H9 (cell line): Measurements from ENCODE around the gene DNER. TPM values are rescaled to one million over a fixed set of nuclear protein-coding genes. Genes with fewer than 3 reads are reported as not detected.

Source experiments
- DNase-seq: peaks from one replicate; pipeline ENCODE4 v3.0.0-alpha.2; 2017
- H2AFZ ChIP-seq: one replicate; pipeline ENCODE4 v1.6.1; 2013; ENCODE audit warnings: mild to moderate bottlenecking, low read length, control low read depth, moderate library complexity
- H2AK5ac ChIP-seq: 2 replicates; pipeline ENCODE4 v1.6.1; 2013; ENCODE audit warnings: low read length, control low read depth, mixed read lengths; ENCODE audit not compliant: insufficient read length
- H2BK120ac ChIP-seq: one replicate; pipeline ENCODE4 v1.6.1; 2013; ENCODE audit warnings: low read depth, mild to moderate bottlenecking, low read length, control low read depth, inconsistent platforms; ENCODE audit not compliant: poor library complexity, severe bottlenecking
- H2BK12ac ChIP-seq: 2 replicates; pipeline ENCODE4 v1.6.1; 2013; ENCODE audit warnings: low read length, control low read depth, mixed read lengths, low read depth; ENCODE audit not compliant: insufficient read length
- H2BK15ac ChIP-seq: 2 replicates; pipeline ENCODE4 v1.6.1; 2013; ENCODE audit warnings: low read depth, low read length, control low read depth
- H2BK20ac ChIP-seq: one replicate; pipeline ENCODE4 v1.6.1; 2013; ENCODE audit warnings: low read depth, mild to moderate bottlenecking, low read length, control low read depth, inconsistent platforms; ENCODE audit not compliant: poor library complexity, severe bottlenecking
- H2BK5ac ChIP-seq: 2 replicates; pipeline ENCODE4 v1.6.1; 2013; ENCODE audit warnings: low read length, control low read depth, mixed read lengths; ENCODE audit not compliant: insufficient read length
- H3K14ac ChIP-seq: 2 replicates; pipeline ENCODE4 v1.6.1; 2013; ENCODE audit warnings: low read length, control low read depth; ENCODE audit not compliant: insufficient read depth
- H3K18ac ChIP-seq: 2 replicates; pipeline ENCODE4 v1.6.1; 2013; ENCODE audit warnings: low read depth, mild to moderate bottlenecking, mixed read lengths, low read length, control low read depth; ENCODE audit not compliant: insufficient read length
- H3K23ac ChIP-seq: 2 replicates; pipeline ENCODE4 v1.6.1; 2013; ENCODE audit warnings: low read length, control low read depth, mixed read lengths, low read depth; ENCODE audit not compliant: insufficient read length
- H3K23me2 ChIP-seq: 2 replicates; pipeline ENCODE4 v1.6.1; 2013; ENCODE audit warnings: low read depth, mild to moderate bottlenecking, mixed read lengths, low read length, control low read depth; ENCODE audit not compliant: insufficient read length, poor library complexity, severe bottlenecking
- H3K27ac ChIP-seq: 2 replicates; pipeline ENCODE4 v1.5.1; 2013; ENCODE audit warnings: low read length, control low read depth, mixed read lengths, low read depth; ENCODE audit not compliant: insufficient read length
- H3K27me3 ChIP-seq: 2 replicates; pipeline ENCODE4 v1.6.1; 2013; ENCODE audit warnings: low read length, control low read depth, inconsistent platforms; ENCODE audit not compliant: insufficient read depth
- H3K4ac ChIP-seq: 2 replicates; pipeline ENCODE4 v1.6.1; 2013; ENCODE audit warnings: low read depth, mild to moderate bottlenecking, control low read depth, inconsistent platforms, low read length, moderate library complexity
- H3K4me1 ChIP-seq: 2 replicates; pipeline ENCODE4 v1.6.1; 2013; ENCODE audit warnings: low read length, control low read depth, inconsistent platforms; ENCODE audit not compliant: insufficient read depth
- H3K4me2 ChIP-seq: 2 replicates; pipeline ENCODE4 v1.6.1; 2013; ENCODE audit warnings: low read length, control low read depth, mixed read lengths; ENCODE audit not compliant: insufficient read length, insufficient read depth
- H3K56ac ChIP-seq: 2 replicates; pipeline ENCODE4 v1.6.1; 2013; ENCODE audit warnings: low read depth, mild to moderate bottlenecking, mixed read lengths, low read length, control low read depth; ENCODE audit not compliant: insufficient read length
- H3K79me1 ChIP-seq: 2 replicates; pipeline ENCODE4 v1.6.1; 2013; ENCODE audit warnings: low read depth, mild to moderate bottlenecking, moderate library complexity, low read length, control low read depth, inconsistent platforms; ENCODE audit not compliant: insufficient read depth, poor library complexity, severe bottlenecking
- H3K79me2 ChIP-seq: 2 replicates; pipeline ENCODE4 v1.6.1; 2013; ENCODE audit warnings: low read length, control low read depth, inconsistent platforms; ENCODE audit not compliant: insufficient read depth
- H3K9ac ChIP-seq: 2 replicates; pipeline ENCODE4 v1.6.1; 2013; ENCODE audit warnings: low read length, control low read depth, mixed read lengths; ENCODE audit not compliant: insufficient read length; ENCODE audit errors: extremely low read depth
- H3K9me3 ChIP-seq: one replicate; pipeline ENCODE4 v1.6.1; 2013; ENCODE audit warnings: low read depth, low read length, inconsistent platforms; ENCODE audit not compliant: control insufficient read depth
- H3T11ph ChIP-seq: one replicate; pipeline ENCODE4 v1.6.1; 2013; ENCODE audit warnings: mild to moderate bottlenecking, low read length, control low read depth, inconsistent platforms
- H4K20me1 ChIP-seq: one replicate; pipeline ENCODE4 v1.6.1; 2013; ENCODE audit not compliant: control insufficient read depth, insufficient read length, insufficient read depth
- H4K5ac ChIP-seq: 2 replicates; pipeline ENCODE4 v1.6.1; 2013; ENCODE audit warnings: low read depth, mild to moderate bottlenecking, mixed read lengths, low read length, control low read depth; ENCODE audit not compliant: insufficient read length
- H4K8ac ChIP-seq: replicated peaks from 2 replicates; pipeline ENCODE4 v1.6.1; 2013; ENCODE audit warnings: low read length, control low read depth, mixed read lengths, low read depth; ENCODE audit not compliant: insufficient read length
- H4K91ac ChIP-seq: 2 replicates; pipeline ENCODE4 v1.6.1; 2013; ENCODE audit warnings: low read depth, mild to moderate bottlenecking, moderate library complexity, mixed read lengths, low read length, control low read depth; ENCODE audit not compliant: insufficient read length
- H3K27ac Mint-ChIP-seq, 3 experiments: 2 replicates in 2 of 3; 3 replicates in 1 of 3; pipeline ENCODE4 v1.8.0; 2020 to 2021; ENCODE audit warnings: mixed read lengths in 3 of 3, mild to moderate bottlenecking in 1 of 3, moderate library complexity in 1 of 3
- H3K27me3 Mint-ChIP-seq: 2 replicates; pipeline ENCODE4 v1.8.0; 2021; ENCODE audit warnings: low read depth, mild to moderate bottlenecking, moderate library complexity, mixed read lengths
- H3K36me3 Mint-ChIP-seq, 3 experiments: 2 replicates in 2 of 3; 3 replicates in 1 of 3; pipeline ENCODE4 v1.8.0; 2020 to 2021; ENCODE audit warnings: low read depth in 3 of 3, mixed read lengths in 3 of 3; ENCODE audit not compliant: insufficient read depth in 1 of 3
- H3K4me1 Mint-ChIP-seq, 2 experiments: 2 replicates each; pipeline ENCODE4 v1.8.0; 2020; ENCODE audit warnings: mixed read lengths in 2 of 2
- H3K4me3 Mint-ChIP-seq, 2 experiments: 2 replicates in 1 of 2; 3 replicates in 1 of 2; pipeline ENCODE4 v1.8.0; 2020 to 2021; ENCODE audit warnings: mild to moderate bottlenecking in 2 of 2, mixed read lengths in 2 of 2, moderate library complexity in 1 of 2
- H3K9me3 Mint-ChIP-seq, 2 experiments: 2 replicates in 1 of 2; 3 replicates in 1 of 2; pipeline ENCODE4 v1.8.0; 2020; ENCODE audit warnings: mild to moderate bottlenecking in 2 of 2, mixed read lengths in 2 of 2, moderate library complexity in 1 of 2
- CTCF ChIP-seq: fragments of 200-600 bp; sonication (generic); conservative IDR thresholded peaks from 3 replicates; pipeline ENCODE4 v1.8.0; 2021; ENCODE audit warnings: antibody characterized with exemption, mild to moderate bottlenecking
- WGBS: extraction: QIAGEN DNeasy Blood & Tissue Kit; methylation state at CpG from one replicate; pipeline ENCODE4 v1.1.7; 2013; ENCODE audit warnings: missing lambda C conversion rate, low lambda C conversion rate, mixed read lengths; ENCODE audit not compliant: insufficient read length; ENCODE audit errors: extremely low coverage; 5-methylcytosine and 5-hydroxymethylcytosine counted together
- total RNA-seq: library from RNA; stranded (reverse); gene quantifications from 2 replicates; pipeline ENCODE4 v1.2.1, GENCODE V29; 2021

Gene DNER
- total RNA-seq, 1 experiment from 2014 or later: 1.0 TPM

GRCh38 chr2:229601396-229601795 lies 113.0 kb downstream of the DNER start:
- no peak overlapping the region for H4K8ac ChIP-seq
- H3K23ac ChIP-seq: no peak overlapping the region
- H3K27me3 ChIP-seq: no peaks in the 10 kb centered on the region
- H2BK15ac ChIP-seq: no peak overlapping the region
- no peak overlapping the region for H2BK5ac ChIP-seq
- no peak overlapping the region for H2BK120ac ChIP-seq
- no peak overlapping the region for H3K4ac ChIP-seq
- no peak for DNase-seq
- no peak overlapping the region for H2AK5ac ChIP-seq
- no peaks in the 10 kb centered on the region for H4K20me1 ChIP-seq
- H3K27me3 Mint-ChIP-seq: no peaks in the 10 kb centered on the region
- no peak overlapping the region for H3K4me3 Mint-ChIP-seq
- no peak overlapping the region for H3K27ac Mint-ChIP-seq
- no peak overlapping the region for H3K56ac ChIP-seq
- H3K4me1 Mint-ChIP-seq: peaks cover 0 to 4% of the 10 kb centered on the region in 2 experiments; a peak in 1 of 4 replicates
- H3K36me3 Mint-ChIP-seq: no peaks in the 10 kb centered on the region
- no peaks in the 10 kb centered on the region for H3K9me3 ChIP-seq
- no peaks in the 10 kb centered on the region for H3K9me3 Mint-ChIP-seq
- no peak overlapping the region for H2AFZ ChIP-seq
- no peak overlapping the region for H3K18ac ChIP-seq
- no peak overlapping the region for H4K5ac ChIP-seq
- no peak overlapping the region for H2BK20ac ChIP-seq
- no peak overlapping the region for H3T11ph ChIP-seq
- H3K14ac ChIP-seq: no peak overlapping the region
- no CpG with 5 or more reads among the region's 2 CpGs for WGBS
- H2BK12ac ChIP-seq: no peak overlapping the region
- H3K23me2 ChIP-seq: no peaks in the 10 kb centered on the region
- no peaks in the 10 kb centered on the region for H3K79me1 ChIP-seq
- no peak overlapping the region for H3K9ac ChIP-seq
- H3K4me1 ChIP-seq: no peaks in the 10 kb centered on the region
- no peak overlapping the region for H3K27ac ChIP-seq
- no peaks in the 10 kb centered on the region for H3K79me2 ChIP-seq
- TF ChIP-seq CTCF: no peak
- no peak overlapping the region for H4K91ac ChIP-seq
- no peak overlapping the region for H3K4me2 ChIP-seq
